Measurements from ENCODE around the gene NEDD4L. TPM values are rescaled to one million over a fixed set of nuclear protein-coding genes. Genes with fewer than 3 reads are reported as not detected.

Gene NEDD4L
- total RNA-seq, 3 donors from 2014 or later: 161 to 309 (median 256) TPM

DNA sequence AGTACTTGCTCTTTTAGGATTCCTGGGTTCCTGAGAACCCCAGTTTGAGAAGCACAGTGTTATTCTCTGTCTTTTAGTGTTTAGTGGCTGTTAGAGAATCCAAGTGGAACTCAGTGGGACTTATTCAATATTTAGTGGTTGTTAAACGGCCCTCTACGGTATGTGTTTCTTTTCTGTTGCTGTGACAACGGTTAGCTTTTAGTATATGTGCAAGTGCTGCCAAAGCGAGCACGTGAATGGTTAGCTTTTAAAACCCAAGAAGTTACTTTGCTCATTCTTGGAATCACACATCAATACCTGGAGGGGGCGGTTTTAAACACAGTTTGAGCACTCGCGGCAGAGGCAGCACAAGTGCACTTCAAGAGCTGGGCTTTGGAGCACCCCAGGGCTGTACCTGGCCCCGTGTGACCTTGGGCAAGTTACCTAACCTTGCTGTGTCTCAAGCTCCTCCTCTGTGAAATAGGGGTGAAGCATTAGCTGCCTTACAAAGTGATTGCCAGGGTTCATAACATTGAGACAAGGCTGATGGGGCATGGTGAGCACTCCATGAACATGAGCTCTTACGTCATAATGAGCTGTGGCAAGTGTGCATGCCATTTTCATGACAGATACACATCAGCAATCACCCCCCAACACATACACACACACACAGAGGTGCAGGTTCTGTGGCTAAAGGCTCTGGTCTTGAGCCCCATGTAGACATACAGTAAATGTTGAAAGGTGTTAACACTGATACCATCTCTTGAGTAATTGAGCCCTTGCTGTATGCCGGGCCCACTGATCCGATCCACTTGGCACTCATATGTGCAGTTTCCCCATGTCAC lies 350.8 kb downstream of the NEDD4L start:
- H3K4me3 ChIP-seq: no peak overlapping the region
- no peaks in the 10 kb centered on the region for H3K9me3 ChIP-seq
- no peaks in the 10 kb centered on the region for H3K4me1 ChIP-seq (ENCODE audit: low read depth)
- intact Hi-C loops (cut with DNase I, micrococcal nuclease): no loop called here
- TF ChIP-seq CTCF (IDR thresholded peaks at IDR 0.05): no peak
- ATAC-seq (no peak), DNase-seq (no peak)
- H3K36me3 ChIP-seq (ENCODE audit: low read depth): no peaks in the 10 kb centered on the region

- Histone ChIP-seq H3K4me3 (no peak overlapping the region), H3K36me3 (ENCODE audit: low read depth) (no peaks in the 10 kb centered on the region), H3K9me3 (no peaks in the 10 kb centered on the region), H3K4me1 (ENCODE audit: low read depth) (no peaks in the 10 kb centered on the region)
- ATAC-seq: no peak
- TF ChIP-seq CTCF (IDR thresholded peaks at IDR 0.05): no peak
- intact Hi-C loops (cut with DNase I, micrococcal nuclease): no loop called here
- no peak for DNase-seq
Observed at GRCh38 chr18:58396144-58396543, 352.1 kb downstream of the NEDD4L start.

DNA sequence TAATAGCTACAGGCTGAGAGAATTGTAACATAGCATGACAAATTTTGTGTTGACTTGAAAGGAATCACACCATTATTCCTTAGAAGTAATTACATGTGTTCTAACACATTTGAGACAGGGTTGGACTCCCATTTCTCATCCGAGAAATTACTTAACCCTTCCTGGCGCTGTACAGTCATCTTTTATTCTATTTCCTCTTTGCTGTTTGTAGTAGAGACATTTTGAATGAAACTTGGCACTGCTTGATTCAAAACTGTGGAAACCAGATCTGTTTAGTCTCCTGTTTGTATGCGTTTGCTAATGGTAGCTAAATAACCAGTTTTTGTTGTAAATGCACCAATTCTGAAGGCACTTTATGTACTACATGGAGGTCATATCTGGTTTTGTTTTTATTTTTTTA lies 352.9 kb downstream of the NEDD4L start:
- no peaks in the 10 kb centered on the region for H3K36me3 ChIP-seq (ENCODE audit: low read depth)
- TF ChIP-seq CTCF (IDR thresholded peaks at IDR 0.05): no peak

DNA sequence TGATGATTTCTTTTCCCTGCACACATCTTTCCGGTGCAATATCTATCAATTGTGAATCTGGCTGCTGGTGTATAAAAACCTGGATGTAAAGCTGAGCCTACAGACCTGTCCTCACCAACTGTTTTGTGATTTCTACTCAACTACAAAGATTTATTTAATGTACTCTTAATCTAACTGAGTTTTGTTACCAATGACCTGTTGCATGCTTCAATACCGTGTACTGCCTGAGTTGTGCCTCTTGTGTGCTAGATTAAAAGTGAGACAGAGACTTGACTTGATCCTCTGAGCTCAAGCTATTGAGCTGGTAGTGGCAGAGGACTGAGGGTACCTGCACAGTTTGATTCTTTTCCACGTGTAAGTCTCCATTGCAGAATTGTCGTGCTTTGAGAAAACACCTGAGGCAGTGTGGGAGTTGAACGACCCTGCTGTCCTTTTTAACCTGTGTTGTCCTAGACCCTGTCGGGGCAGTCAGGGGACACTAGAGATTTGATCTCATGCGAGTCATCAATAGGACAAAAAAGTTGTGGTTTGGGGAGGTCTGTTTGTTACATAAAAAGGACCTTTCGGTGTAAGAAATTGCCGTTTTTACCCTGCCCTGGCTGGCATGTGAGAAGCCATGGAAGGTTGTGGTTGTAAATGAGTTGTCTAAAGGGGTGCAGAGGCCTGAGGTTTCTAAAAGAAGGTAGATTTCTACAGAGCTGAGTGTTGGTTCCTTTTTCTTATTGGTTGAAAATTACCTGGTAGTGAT lies 353.5 kb downstream of the NEDD4L start:
- DNase-seq: no peak
- intact Hi-C loops (cut with DNase I, micrococcal nuclease): no loop called here
- no peak for ATAC-seq
- no peak overlapping the region for H3K4me3 ChIP-seq
- TF ChIP-seq CTCF (IDR thresholded peaks at IDR 0.05): no peak
- no peaks in the 10 kb centered on the region for H3K9me3 ChIP-seq
- no peaks in the 10 kb centered on the region for H3K36me3 ChIP-seq (ENCODE audit: low read depth)
- no peaks in the 10 kb centered on the region for H3K4me1 ChIP-seq (ENCODE audit: low read depth)

More for the DNA sequence above, 352.9 kb downstream of the NEDD4L start:
- DNase-seq (no peak), ATAC-seq (no peak)
- Histone ChIP-seq H3K4me3 (no peak overlapping the region), H3K9me3 (no peaks in the 10 kb centered on the region), H3K4me1 (ENCODE audit: low read depth) (no peaks in the 10 kb centered on the region)
- intact Hi-C loops (cut with DNase I, micrococcal nuclease): no loop called here

DNA sequence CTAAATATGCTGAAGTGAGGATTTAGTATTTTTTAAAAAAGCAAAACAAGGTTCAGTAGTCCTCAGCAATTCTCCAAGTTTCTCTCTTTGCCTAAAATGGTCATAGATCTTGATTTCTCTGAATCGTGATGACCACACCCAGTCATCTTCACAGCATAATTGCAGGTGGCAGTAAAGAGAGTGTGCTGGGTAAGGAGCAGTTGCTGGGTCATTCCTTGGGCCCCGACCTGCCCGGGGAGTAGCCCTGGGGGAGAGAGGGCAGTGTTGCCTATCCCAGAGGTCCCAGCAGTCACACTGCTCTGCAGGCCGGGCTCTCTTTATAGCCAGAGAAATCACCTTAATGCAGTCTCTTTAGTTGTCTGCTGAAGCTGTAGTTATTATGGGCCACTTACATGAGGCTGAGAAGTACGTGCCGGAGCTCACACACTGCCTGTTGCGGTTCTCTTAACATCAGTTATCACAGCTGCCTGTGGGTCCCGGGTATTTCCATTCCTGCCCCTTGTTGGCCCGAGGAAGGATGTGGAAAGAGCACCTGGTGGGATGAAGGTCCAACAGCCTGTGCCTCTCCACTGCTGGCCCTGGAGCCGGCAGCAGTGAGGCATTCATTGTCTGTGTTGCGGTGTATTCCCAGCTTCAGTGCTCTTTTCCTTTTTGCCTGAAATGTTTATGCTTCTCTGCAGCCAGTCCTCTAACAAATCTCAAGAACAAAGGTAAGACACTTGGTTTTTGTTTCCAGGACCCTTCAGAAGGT lies 354.8 kb downstream of the NEDD4L start:
- H3K36me3 ChIP-seq (ENCODE audit: low read depth): no peaks in the 10 kb centered on the region
- DNase-seq: peak in 2 of 3 donors; percentile 29 to 55
- no peak for TF ChIP-seq CTCF (IDR thresholded peaks at IDR 0.05)
- H3K4me1 ChIP-seq (ENCODE audit: low read depth): no peaks in the 10 kb centered on the region
- peak; percentile 64 for ATAC-seq
- no peaks in the 10 kb centered on the region for H3K9me3 ChIP-seq
- no peak overlapping the region for H3K4me3 ChIP-seq
- intact Hi-C loops (cut with DNase I, micrococcal nuclease): no loop called here
